Activated gamma-delta T cell treated with anti-CD3 and anti-CD28 coated beads, Interleukin-2, amount 50 U/mL, for 16 hours (primary cell): Measurements from ENCODE around the gene HCFC1R1.
"Not testable (repeated sequence)": the region's sequence is repeated elsewhere in the genome, so short reads cannot be mapped to it uniquely, and the experiment has no call there.

ENCODE experiments used
- DNase-seq: peaks from one replicate; pipeline ENCODE4 v3.0.0-alpha.2; 2020; ENCODE audit warnings: low read depth

HCFC1R1 gene

DNA sequence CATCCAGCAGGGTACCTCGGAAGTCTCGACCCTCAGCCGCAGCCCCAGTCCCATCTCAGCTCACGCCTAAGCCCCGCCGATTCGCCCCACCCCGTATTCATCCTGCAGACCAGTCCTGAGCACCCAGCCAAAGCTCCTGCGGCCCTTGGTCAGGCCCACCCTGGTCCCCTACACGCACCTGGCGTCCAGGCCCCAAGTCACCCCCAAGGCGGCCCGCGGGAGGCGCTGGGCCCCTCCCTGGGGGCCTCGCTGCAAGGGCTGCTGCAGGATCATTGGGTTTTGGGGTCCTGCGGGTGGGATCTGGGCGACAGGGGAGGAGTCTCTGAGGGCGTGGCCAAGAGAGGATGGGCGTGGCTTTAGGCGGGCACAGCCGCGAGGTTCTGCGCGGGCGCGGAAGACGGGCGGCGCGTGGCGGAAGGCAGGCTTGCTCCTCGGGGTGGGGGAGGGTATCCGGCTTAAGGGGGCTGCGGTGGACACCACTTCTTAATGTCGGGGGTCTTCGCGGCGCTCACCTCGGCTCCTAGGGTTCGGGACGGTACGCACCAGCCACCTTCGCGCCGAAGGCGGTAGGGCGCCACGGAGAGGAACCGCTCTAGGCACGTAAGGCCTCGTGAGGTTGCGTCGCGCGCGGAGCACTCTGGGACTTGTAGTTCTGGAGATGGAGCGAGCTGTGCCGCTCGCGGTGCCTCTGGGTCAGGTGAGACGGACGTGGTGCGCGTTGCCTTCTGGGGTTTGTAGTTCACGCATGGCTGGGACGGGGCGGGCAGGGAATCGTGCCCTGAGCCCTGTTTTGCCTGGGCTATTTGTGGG lies at the start of gene HCFC1R1, which contains the start of gene THOC6:
Gene HCFC1R1 (minus strand): TSS at position 274 of the 810 bp plus-strand sequence. CDS start 1 bp downstream, at position 273.
Gene THOC6 (plus strand): TSS at position 367 of the 810 bp plus-strand sequence. CDS start 292 bp downstream, at position 659.
- peak; percentile 90 for DNase-seq

GRCh38 chr16:3073448-3073847 lies 49.7 kb upstream of the HCFC1R1 start:
- no peak for DNase-seq

- not testable (repeated sequence) for DNase-seq
Observed at GRCh38 chr16:3072576-3073263, 49.0 kb upstream of the HCFC1R1 start.

GRCh38 chr16:3072148-3072547 lies 48.4 kb upstream of the HCFC1R1 start:
- not testable (repeated sequence) for DNase-seq

GRCh38 chr16:3071655-3072054 lies 47.9 kb upstream of the HCFC1R1 start:
- no peak for DNase-seq

DNA sequence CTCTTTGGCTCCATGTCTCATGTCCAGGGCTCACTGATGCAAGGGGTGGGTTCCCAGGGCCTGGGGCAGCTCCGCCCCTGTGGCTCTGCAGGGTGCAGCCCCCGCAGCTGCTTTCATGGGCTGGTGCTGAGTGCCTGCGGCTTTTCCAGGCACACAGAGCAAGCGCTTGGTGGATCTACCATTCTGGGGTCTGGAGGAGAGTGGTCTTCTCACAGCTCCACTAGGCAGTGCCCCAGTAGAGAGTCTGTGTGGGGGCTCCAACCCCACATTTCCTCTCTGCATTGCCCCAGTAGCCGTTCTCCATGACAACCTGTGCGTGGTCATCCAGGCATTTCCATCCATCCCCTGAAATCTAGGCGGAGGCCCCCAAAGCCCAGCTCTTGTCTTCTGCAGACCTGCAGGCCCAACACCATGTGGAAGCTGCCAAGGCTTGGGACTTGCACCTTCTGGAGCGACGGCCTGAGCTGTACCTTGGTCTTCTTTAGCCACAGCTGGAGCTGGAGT lies 46.9 kb upstream of the HCFC1R1 start:
- no peak for DNase-seq

- not testable (repeated sequence) for DNase-seq
Observed at GRCh38 chr16:3069146-3069545, 45.4 kb upstream of the HCFC1R1 start.

GRCh38 chr16:3068487-3068886 lies 44.7 kb upstream of the HCFC1R1 start:
- no peak for DNase-seq

- no peak for DNase-seq
Observed at GRCh38 chr16:3066440-3066748, 42.7 kb upstream of the HCFC1R1 start.

DNA sequence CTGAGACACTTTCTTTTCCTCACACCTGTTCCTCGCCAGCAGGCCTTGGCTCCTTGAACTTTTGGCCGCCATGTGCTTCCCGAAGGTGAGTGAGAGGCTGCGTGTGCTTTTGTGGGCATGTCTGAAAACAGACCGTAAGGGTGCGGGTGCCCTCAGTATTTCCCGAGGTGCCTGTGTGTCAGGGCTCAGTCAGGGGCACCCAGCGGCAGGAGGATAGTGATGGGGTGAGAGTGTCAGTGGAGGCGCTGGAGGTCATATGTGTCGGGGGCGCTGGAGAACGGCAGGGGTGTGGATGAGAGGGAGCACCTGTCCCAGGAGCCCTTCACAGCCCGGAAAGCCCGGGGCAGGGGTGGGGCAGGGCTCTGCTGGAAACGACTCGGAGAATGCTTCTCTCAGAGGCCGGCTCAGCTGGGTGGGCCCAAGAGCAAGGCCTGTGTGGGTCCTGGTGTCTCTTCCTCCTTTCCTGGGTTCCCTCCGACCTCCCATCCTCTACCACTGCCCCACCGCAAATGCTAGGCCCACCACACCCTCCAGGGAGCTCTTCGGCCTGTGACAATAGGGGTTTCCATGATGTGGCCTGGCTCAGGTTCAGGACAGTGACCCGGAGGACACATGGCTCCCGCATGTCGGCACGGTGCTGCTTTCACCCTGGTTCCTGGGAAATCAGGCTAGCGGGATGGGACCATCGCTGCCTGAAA lies 42.1 kb upstream of the HCFC1R1 start:
- DNase-seq = no peak

- peak; percentile 51 for DNase-seq
Observed at GRCh38 chr16:3065069-3065741, 41.5 kb upstream of the HCFC1R1 start, which contains the start of gene IL32. Gene IL32 (plus strand): TSS chr16:3065640. CDS start chr16:3065812, 172 bp downstream.

DNA sequence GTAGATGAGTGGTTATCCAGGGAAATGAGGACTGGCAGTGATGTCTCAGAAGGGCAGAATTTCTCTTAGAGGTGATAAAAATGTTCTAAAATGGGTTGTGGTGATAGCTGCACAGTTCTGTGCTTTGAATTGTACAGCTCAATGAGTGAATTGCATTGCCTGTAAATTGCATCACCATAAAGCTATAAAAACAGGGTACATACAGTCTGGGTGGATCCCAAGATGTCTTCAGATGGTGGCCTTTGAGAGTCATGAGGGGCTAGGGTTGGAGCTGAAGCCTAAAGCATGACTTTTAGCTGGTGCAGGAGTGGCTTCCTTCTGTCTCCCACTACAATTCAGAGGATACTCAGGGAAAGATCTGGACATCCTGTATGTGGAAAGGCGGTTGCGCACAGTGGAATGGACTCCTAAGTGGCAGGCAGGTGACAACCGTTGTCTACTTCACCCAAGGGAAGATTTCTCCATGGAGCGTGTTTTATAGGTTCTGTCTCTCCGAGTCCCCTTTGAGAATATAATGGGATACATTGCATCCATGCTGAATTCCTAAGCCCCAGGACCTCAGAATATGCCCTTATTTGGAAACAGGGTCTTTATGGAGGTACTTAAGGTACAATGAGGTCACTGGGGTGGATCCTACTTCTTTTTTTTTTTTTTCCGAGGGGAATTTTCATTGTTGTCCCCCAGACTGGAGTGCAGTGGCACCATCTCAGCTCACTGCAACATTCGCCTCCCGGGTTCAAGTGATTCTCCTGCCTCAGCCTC lies 40.1 kb upstream of the HCFC1R1 start:
- no peak for DNase-seq

- no peak for DNase-seq
Observed at GRCh38 chr16:3062553-3062952, 38.8 kb upstream of the HCFC1R1 start.

DNA sequence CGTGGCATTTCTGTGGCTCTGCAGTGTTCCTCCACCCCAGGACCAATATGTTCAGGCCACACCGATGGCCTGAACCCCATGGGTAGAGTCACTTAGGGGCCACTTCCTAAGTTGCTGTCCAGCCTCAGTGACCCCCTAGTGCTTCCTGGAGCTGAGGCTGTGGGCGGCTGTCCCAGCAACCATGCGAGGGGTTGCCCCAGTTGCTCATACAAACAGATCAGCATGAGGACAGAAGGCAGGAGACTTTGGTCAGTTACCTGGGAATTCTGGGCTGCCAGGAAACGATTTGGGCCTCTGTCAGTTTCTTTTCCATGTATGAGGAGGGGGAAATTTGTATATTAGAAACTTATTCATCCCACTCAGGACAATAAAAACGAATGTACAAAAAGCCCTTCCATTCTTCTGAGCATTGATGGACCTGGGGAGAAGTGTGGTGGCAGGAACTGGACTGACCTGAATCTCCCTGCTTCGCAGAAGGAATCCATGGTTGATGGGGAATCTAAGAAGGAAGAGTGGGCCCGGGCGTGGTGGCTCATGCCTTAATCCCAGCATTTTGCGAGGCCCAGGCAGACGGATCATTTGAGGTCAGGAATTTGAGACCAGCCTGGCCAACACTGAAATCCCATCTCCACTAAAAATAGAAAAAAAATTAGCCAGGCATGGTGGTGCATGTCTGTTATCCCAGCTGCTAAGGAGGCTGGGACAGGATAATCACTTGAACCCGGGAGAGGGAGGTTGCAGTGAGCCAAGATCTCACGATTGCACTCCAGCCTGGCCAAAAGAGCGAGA lies 36.8 kb upstream of the HCFC1R1 start:
- no peak for DNase-seq

GRCh38 chr16:3059723-3060242 lies 36.0 kb upstream of the HCFC1R1 start:
- no peak for DNase-seq

- DNase-seq = peak; percentile 83
Observed at GRCh38 chr16:3059041-3059722, 35.4 kb upstream of the HCFC1R1 start.

GRCh38 chr16:3058139-3059030 lies 34.6 kb upstream of the HCFC1R1 start:
- no peak for DNase-seq
